HG02588 (cell line): ENCODE measurements around the gene HSFX2.
"Not testable (repeated sequence)": the region's sequence is repeated elsewhere in the genome, so short reads cannot be mapped to it uniquely, and the experiment has no call there.

Source experiments
- ATAC-seq: cut with Tn5 transposase; IDR thresholded peaks from one replicate; pipeline ENCODE4 v1.9.1; 2021; ENCODE audit warnings: mild to moderate bottlenecking, moderate library complexity; ENCODE audit not compliant: unreplicated experiment

The HSFX2 gene

GRCh38 chrX:149595214-149595613 is at the start of gene HSFX2:
Gene HSFX2, minus strand, starts transcription at chrX:149595314. Its CDS starts 614 bp downstream, at chrX:149594700.
- ATAC-seq: not testable (repeated sequence)

- ATAC-seq: no peak
These were observed 48.4 kb upstream of the HSFX2 start for GRCh38 chrX:149643496-149643895.

GRCh38 chrX:149641835-149642234 is 46.7 kb upstream of the HSFX2 start:
- ATAC-seq: no peak

GRCh38 chrX:149641432-149641831 is 46.3 kb upstream of the HSFX2 start:
- ATAC-seq: no peak

GRCh38 chrX:149639568-149639967 is 44.5 kb upstream of the HSFX2 start:
- ATAC-seq: no peak

GRCh38 chrX:149638860-149639259 is 43.7 kb upstream of the HSFX2 start:
- ATAC-seq: no peak

GRCh38 chrX:149633511-149633910 is 38.4 kb upstream of the HSFX2 start:
- ATAC-seq: no peak

GRCh38 chrX:149631234-149632165 is 36.4 kb upstream of the HSFX2 start, which contains the start of gene TMEM185A:
Gene TMEM185A, minus strand, starts transcription at chrX:149631792. Its CDS starts 212 bp downstream, at chrX:149631580.
- peak; percentile 85 for ATAC-seq

GRCh38 chrX:149630681-149631233 is 35.6 kb upstream of the HSFX2 start:
- no peak for ATAC-seq

- ATAC-seq: no peak
These were observed 34.7 kb upstream of the HSFX2 start for GRCh38 chrX:149629730-149630387.

- no peak for ATAC-seq
These were observed 33.7 kb upstream of the HSFX2 start for GRCh38 chrX:149628768-149629167.

- no peak for ATAC-seq
These were observed 33.2 kb upstream of the HSFX2 start for GRCh38 chrX:149628280-149628679.

- not testable (repeated sequence) for ATAC-seq
These were observed 31.7 kb upstream of the HSFX2 start for GRCh38 chrX:149626829-149627228.

GRCh38 chrX:149619662-149620061 is 24.5 kb upstream of the HSFX2 start:
- ATAC-seq: not testable (repeated sequence)

GRCh38 chrX:149618871-149619270 is 23.8 kb upstream of the HSFX2 start:
- ATAC-seq: no peak

- ATAC-seq: no peak
These were observed 16.6 kb upstream of the HSFX2 start for GRCh38 chrX:149611623-149612175.

- no peak for ATAC-seq
These were observed 15.4 kb upstream of the HSFX2 start for GRCh38 chrX:149610511-149610910.

GRCh38 chrX:149607699-149608098 is 12.6 kb upstream of the HSFX2 start:
- ATAC-seq: no peak

GRCh38 chrX:149605248-149605885 is 10.3 kb upstream of the HSFX2 start:
- ATAC-seq: not testable (repeated sequence)

GRCh38 chrX:149598603-149599002 is 3.5 kb upstream of the HSFX2 start:
- not testable (repeated sequence) for ATAC-seq

GRCh38 chrX:149595943-149596342 is 829 bp upstream of the HSFX2 start:
- ATAC-seq: not testable (repeated sequence)
